HEK293 (cell line): ENCODE data around the gene PRR13.

Experiments used
- KLF10 ChIP-seq: fragments of 450-650 bp; IDR thresholded peaks from 2 replicates; pipeline ENCODE4 v1.5.1; 2018; ENCODE audit warnings: missing biosample characterization, mild to moderate bottlenecking, missing genetic modification characterization
- KLF9 ChIP-seq: fragments of 450-650 bp; formaldehyde crosslinking; IDR thresholded peaks from 2 replicates; pipeline ENCODE4 v1.5.1; 2016; ENCODE audit warnings: missing biosample characterization, missing genetic modification characterization, low read depth
- SP2 ChIP-seq: fragments of 450-650 bp; formaldehyde crosslinking; IDR thresholded peaks from 2 replicates; pipeline ENCODE4 v1.5.1; 2016; ENCODE audit warnings: missing biosample characterization, missing genetic modification characterization
- ZNF239 ChIP-seq: fragments of 450-650 bp; formaldehyde crosslinking; IDR thresholded peaks from 2 replicates; pipeline ENCODE4 v1.5.1; 2016; ENCODE audit warnings: missing biosample characterization, missing genetic modification characterization
- ZNF362 ChIP-seq: fragments of 450-650 bp; formaldehyde crosslinking; IDR thresholded peaks from 2 replicates; pipeline ENCODE4 v1.5.1; 2016; ENCODE audit warnings: missing biosample characterization, missing genetic modification characterization
- ZNF549 ChIP-seq: fragments of 450-650 bp; IDR thresholded peaks from 2 replicates; pipeline ENCODE4 v1.5.1; 2018; ENCODE audit warnings: missing biosample characterization, missing genetic modification characterization, mild to moderate bottlenecking, inconsistent platforms, moderate library complexity
- TF ChIP-seq, protein P1 (sequence below): fragments of 450-650 bp; formaldehyde crosslinking; IDR thresholded peaks from 2 replicates; pipeline ENCODE4 v1.5.1; 2016; ENCODE audit warnings: missing biosample characterization, missing genetic modification characterization
- TF ChIP-seq, protein P2 (sequence below): sonication (generic); formaldehyde crosslinking; IDR thresholded peaks from 2 replicates; pipeline ENCODE4 v1.8.1; 2022; ENCODE audit warnings: mild to moderate bottlenecking, moderate library complexity, missing genetic modification reagents

- TF ChIP-seq ZNF549 (tag by site-specific recombination) (no peak), ZNF362 (tag by site-specific recombination) (no peak), KLF9 (tag by site-specific recombination) (no peak), ZNF239 (tag by site-specific recombination) (no peak), KLF10 (tag by site-specific recombination) (no peak), SP2 (tag by site-specific recombination) (no peak)
- TF ChIP-seq, protein P1, sequence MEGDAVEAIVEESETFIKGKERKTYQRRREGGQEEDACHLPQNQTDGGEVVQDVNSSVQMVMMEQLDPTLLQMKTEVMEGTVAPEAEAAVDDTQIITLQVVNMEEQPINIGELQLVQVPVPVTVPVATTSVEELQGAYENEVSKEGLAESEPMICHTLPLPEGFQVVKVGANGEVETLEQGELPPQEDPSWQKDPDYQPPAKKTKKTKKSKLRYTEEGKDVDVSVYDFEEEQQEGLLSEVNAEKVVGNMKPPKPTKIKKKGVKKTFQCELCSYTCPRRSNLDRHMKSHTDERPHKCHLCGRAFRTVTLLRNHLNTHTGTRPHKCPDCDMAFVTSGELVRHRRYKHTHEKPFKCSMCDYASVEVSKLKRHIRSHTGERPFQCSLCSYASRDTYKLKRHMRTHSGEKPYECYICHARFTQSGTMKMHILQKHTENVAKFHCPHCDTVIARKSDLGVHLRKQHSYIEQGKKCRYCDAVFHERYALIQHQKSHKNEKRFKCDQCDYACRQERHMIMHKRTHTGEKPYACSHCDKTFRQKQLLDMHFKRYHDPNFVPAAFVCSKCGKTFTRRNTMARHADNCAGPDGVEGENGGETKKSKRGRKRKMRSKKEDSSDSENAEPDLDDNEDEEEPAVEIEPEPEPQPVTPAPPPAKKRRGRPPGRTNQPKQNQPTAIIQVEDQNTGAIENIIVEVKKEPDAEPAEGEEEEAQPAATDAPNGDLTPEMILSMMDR (tag by site-specific recombination), result no peak
- TF ChIP-seq, protein P2, sequence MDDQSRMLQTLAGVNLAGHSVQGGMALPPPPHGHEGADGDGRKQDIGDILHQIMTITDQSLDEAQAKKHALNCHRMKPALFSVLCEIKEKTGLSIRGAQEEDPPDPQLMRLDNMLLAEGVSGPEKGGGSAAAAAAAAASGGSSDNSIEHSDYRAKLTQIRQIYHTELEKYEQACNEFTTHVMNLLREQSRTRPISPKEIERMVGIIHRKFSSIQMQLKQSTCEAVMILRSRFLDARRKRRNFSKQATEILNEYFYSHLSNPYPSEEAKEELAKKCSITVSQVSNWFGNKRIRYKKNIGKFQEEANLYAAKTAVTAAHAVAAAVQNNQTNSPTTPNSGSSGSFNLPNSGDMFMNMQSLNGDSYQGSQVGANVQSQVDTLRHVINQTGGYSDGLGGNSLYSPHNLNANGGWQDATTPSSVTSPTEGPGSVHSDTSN (CRISPR knock-in tag), result no peak
Observed at GRCh38 chr12:53474819-53475218, 33.3 kb downstream of the PRR13 start.
